Mononuclear cell (primary cell): ENCODE data around the gene AGPS. TPM values are rescaled to one million over a fixed set of nuclear protein-coding genes. Genes with fewer than 3 reads are reported as not detected.
"Not testable (repeated sequence)": the region's sequence is repeated elsewhere in the genome, so short reads cannot be mapped to it uniquely, and the experiment has no call there.

Experiments
- H3K27me3 ChIP-seq: 2 replicates; pipeline ENCODE4 v1.6.0; 2011; ENCODE audit warnings: low read length, control low read depth; ENCODE audit not compliant: insufficient read depth
- H3K4me1 ChIP-seq: 2 replicates; pipeline ENCODE4 v1.5.1; 2011; ENCODE audit warnings: mild to moderate bottlenecking, low read length, control low read depth; ENCODE audit not compliant: insufficient read depth
- H3K4me3 ChIP-seq: 2 replicates; pipeline ENCODE4 v1.5.1; 2011; ENCODE audit warnings: mild to moderate bottlenecking, low read length, moderate library complexity
- H3K9me3 ChIP-seq: 2 replicates; pipeline ENCODE4 v1.5.1; 2011; ENCODE audit warnings: low read depth, mild to moderate bottlenecking, control low read depth, low read length
- total RNA-seq: library from RNA; depleted of rRNA; stranded (reverse); fragments of >200 nt; gene quantifications from one replicate; pipeline ENCODE4 v1.2.3, GENCODE V29; 2012

AGPS gene
- total RNA-seq, 1 donor: 23.6 TPM

DNA sequence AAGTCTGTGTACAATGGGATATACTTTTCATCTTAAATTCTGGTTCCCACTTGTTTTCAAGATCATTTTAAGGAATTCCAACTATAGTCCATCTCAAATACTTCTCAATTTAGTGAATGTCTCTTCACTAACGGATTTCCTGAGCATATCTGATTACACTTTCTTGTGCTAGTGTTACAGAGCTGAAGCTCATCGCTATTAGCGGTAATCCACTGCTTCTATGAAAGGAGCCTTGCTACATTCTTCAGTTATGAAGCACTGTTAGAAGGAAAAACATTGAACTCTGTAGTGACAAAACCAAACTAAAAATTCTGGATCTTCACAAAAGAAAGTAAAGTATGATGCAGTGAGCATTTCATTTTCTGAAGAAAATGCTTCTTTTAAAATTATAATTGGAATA is 72.0 kb downstream of the AGPS start:
- Histone ChIP-seq H3K27me3 (no peaks in the 10 kb centered on the region), H3K4me1 (no peaks in the 10 kb centered on the region), H3K9me3 (no peaks in the 10 kb centered on the region), H3K4me3 (no peak overlapping the region)

DNA sequence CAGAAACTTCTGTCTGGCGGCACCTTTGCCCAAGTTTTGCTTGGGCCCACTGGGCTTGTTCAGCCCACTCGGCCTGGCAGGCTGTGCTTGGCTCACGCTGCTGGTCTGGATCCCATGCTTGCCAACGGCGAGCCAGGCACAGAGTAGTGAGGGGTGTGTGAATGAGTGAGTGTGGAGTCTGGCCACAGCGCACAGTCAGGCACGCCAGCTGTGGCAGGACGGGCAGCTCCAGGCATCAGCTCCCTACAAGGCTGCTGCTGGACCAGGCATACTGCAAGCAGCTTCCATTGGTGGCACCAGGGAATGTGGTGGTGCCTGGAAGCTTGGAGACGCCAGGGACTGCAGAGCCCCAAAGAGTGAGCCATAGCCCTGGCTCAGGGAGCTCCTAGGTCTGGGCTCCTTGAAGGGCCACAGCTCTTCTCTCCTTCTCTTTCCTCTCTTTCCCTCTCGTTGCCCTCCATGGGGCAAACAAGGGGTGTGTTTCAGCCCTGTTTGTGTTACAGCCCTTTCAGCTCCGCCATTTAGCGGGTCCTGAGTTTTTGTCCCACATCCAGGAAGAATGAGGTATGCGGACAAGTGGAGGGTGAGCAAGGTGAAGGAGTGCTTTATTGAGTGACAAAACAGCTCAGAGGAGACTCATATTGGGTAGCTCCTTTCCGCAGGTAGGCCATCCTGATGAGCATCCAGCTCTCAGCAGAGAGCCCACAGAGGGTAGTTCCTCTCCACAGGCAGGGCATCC is 73.0 kb downstream of the AGPS start:
- no peak overlapping the region for H3K4me3 ChIP-seq

DNA sequence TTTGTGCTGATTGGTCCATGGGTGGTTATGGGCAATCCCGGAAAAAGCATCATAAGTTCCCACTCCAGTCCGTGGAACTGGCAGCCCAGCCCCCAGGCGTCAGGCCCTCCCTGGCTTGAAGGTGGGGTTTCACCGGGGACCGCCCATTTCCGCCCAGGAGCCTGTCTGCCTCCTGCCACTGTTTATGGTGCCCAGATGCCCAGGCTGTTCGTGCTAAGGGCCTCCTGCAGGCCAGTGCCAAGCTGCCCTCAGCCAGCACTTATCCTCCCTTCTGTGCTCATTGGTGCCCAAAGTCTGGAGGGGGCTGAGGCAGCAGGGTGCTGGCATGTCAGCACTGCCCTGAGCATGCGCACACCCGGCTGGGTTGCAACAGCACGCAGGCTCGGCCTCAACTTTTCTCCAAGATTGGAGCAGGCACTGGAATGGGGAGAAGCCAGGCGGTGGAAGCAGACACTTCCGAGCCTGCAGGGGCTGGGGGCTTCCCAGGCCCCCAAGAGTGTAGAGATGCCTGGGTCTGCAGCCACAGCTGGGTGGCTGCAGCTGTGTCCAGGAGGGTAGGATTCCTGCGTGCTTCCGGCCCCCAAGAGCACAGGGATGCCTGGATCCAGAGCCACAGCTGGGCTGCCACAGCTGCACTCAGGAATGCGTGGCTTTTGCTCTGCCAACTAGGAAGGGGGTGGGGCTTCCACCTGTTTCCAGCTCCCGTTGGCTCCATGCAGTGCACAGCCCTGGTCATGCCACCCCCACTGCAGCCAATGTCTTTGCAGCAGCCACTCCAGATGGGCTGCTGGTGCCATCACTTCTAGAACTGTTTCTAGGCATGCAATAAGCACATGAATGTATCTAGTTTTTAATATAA is 74.0 kb downstream of the AGPS start:
- Histone ChIP-seq H3K4me1 (no peaks in the 10 kb centered on the region), H3K4me3 (no peak overlapping the region), H3K9me3 (peaks cover 8% of the 10 kb centered on the region), H3K27me3 (no peaks in the 10 kb centered on the region)

More for the DNA sequence above, 73.0 kb downstream of the AGPS start:
- Histone ChIP-seq H3K4me1 (no peaks in the 10 kb centered on the region), H3K9me3 (no peaks in the 10 kb centered on the region), H3K27me3 (no peaks in the 10 kb centered on the region)

DNA sequence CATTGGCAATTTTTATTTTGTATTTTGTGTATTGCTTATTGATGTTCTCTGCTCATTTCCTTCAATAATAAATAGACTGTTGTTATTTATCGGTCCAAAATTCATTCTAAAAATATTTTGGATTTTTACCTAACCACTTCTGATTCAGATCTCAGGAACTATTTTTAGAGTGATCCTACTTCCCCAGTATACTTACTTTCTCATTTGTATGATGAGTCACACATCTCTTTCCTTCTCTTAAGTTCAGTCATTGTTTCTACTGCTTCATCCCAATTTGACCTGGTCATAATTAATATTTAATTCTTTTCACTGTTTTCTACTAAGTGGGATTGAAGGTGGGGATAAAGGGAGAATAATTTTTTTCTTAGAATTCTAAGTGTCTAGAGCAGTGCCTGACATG is 75.1 kb downstream of the AGPS start:
- peaks cover 19% of the 10 kb centered on the region for H3K9me3 ChIP-seq
- H3K4me1 ChIP-seq: no peaks in the 10 kb centered on the region
- H3K4me3 ChIP-seq: no peak overlapping the region
- H3K27me3 ChIP-seq: no peaks in the 10 kb centered on the region

DNA sequence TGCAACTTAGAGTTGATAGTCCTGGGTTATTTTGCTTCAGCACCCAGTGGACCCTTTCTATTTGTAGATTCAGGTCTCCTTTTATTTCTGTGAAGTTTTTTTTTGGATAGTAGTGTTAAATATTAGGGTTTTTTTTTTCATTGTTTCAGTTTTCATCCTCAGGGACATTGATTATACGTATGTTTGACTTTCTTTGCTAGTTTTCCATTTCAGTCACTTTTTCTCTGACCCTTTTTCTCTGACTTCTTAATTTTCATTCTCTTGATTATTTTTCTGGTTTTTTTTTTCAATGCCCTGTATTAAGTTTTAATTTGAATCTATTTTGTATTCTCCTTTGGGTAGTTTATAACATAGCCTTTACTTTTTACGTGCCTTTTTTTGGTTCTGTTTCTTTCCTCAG is 79.4 kb downstream of the AGPS start:
- Histone ChIP-seq H3K4me3 (no peak overlapping the region), H3K27me3 (no peaks in the 10 kb centered on the region), H3K9me3 (peaks cover 20% of the 10 kb centered on the region), H3K4me1 (no peaks in the 10 kb centered on the region)

DNA sequence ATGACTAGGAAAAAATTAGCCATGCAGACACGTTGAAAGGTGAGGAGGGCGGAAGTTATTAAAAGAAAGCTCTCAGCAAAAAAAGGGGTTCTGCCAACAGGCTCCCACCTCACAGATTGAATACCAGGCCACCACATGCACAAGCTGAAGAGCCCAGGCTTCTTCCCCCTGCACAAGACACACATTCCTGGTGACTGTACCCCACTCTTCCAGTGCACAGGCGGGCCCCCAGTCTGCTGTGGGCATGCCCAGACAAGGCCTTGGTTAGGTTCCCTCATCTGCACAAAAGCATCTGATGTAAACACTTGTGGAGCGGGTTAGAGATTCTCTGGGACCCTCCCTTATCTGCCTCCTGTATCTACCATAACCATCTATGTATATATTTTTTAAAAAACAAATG is 81.7 kb downstream of the AGPS start:
- no peak overlapping the region for H3K4me3 ChIP-seq
- H3K4me1 ChIP-seq: no peaks in the 10 kb centered on the region
- peaks cover 20% of the 10 kb centered on the region for H3K9me3 ChIP-seq

DNA sequence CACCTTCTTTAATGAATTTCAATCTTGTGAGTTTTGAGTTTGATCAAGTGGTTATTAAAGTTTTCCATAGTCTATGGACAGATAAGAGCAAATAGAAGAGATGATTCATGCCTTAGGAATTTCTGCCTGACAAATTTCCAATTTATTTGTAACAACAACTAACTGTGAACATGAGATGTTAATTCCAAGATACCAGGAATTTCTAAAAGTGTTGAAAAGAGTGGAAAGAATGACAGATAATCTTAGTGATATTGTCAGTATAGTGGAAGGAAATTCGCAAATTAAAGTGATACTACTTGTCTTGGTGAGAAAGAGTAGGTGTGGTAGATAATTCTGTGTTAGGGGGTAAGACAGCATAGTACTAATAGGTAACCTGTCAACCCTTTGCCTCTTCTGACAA is 82.4 kb downstream of the AGPS start:
- H3K9me3 ChIP-seq: peaks cover 20% of the 10 kb centered on the region
- H3K27me3 ChIP-seq: no peaks in the 10 kb centered on the region
- H3K4me1 ChIP-seq: no peaks in the 10 kb centered on the region
- no peak overlapping the region for H3K4me3 ChIP-seq

More for the DNA sequence above, 81.7 kb downstream of the AGPS start:
- no peaks in the 10 kb centered on the region for H3K27me3 ChIP-seq

DNA sequence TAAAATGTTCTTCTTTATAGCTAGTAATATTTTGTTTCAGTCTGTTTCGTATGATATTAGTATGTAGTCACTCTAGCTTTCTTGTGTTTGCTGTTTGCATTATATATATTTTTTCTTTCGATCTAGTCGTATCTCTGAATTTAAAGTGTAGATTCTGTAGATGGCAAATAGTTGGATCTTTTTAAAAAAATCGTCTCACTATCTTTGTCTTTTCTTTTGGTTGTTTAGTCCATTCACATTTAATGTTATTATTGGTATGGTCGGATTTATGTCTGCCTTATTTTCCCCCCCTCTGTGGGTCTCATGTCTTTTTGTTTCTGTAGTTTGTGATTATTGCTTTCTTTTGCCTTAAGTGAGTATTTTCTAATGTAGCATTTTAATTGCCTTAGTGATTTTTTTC is 84.3 kb downstream of the AGPS start:
- Histone ChIP-seq H3K4me3 (no peak overlapping the region), H3K4me1 (no peaks in the 10 kb centered on the region), H3K27me3 (no peaks in the 10 kb centered on the region), H3K9me3 (peaks cover 8% of the 10 kb centered on the region)

DNA sequence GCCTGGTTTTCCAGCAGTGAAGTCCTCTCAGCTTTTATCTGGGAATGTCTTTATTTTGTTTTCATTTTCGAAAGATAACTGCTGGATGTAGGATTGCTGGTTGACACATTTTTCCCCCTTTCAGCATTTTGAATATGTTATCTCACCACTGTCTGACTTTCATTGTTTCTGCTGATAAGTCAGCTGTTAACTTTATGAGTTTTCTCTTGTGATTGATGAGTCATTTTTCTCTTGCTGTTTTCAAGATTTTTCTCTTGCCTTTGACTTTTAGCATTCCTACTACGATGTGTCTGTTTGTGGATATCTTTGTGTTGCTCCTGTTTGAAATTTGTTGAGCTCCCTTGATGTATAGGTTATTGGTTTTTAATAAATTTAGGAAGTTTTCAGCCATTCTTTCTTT is 85.5 kb downstream of the AGPS start:
- H3K4me1 ChIP-seq: no peaks in the 10 kb centered on the region
- H3K27me3 ChIP-seq: no peaks in the 10 kb centered on the region
- H3K9me3 ChIP-seq: no peaks in the 10 kb centered on the region
- H3K4me3 ChIP-seq: no peak overlapping the region

DNA sequence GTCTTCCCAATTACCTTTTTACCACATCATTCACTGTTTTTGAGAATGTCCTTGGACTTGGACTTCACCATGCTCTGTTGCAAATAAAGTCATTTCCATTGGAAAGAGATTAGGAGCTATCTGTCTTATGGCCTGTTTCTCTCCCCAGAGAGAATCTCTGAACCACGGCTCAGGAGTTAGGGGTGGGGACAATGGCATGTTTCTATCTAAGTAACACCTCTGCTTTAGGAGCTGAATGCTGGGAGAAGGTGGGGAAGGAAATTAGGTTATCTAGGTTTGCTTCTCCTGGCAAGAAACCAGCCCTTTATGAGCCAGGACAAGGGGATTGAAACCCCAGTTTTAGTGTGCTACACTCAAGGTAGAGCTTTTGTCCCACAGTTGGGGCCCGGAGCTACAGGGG is 86.3 kb downstream of the AGPS start:
- Histone ChIP-seq H3K27me3 (no peaks in the 10 kb centered on the region), H3K4me1 (no peaks in the 10 kb centered on the region), H3K9me3 (no peaks in the 10 kb centered on the region), H3K4me3 (no peak overlapping the region)

DNA sequence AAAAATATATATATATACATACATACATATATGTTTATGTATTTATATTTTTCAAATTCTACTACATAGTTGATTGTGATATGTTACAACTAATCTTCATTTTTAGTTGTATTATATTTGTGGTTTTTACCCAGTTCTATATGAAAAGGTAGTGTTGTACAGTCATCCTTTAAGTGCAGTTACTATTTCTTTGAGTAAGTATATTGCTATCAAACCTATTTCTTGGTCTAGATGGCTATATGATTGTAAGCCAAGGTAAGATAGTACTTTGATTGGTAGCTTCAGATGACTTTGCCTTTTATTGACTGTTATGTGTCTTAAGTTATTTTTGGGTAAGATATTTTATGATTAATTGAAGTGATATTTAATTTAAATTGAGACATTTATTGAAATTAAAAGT is 89.6 kb downstream of the AGPS start:
- no peaks in the 10 kb centered on the region for H3K9me3 ChIP-seq
- no peak overlapping the region for H3K4me3 ChIP-seq
- no peaks in the 10 kb centered on the region for H3K27me3 ChIP-seq
- H3K4me1 ChIP-seq: no peaks in the 10 kb centered on the region

DNA sequence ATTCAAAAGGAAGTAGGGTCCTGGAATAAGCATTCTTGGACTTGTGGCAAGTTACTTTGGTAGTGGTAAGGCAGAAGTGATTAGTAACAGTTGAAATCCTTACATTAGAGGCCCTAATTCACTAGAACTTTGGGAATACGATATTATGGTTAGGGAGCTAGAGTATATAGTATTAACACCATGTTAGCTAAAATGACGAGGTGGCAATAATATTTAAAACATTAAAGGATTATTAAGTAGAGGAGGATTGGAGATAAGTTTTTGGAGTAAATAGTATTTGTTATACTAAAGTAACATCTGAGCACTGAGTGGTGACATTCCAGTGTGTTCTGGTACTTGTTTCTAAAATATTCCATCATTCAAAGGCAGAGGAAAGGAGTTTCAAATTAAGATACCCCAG is 91.0 kb downstream of the AGPS start:
- no peaks in the 10 kb centered on the region for H3K27me3 ChIP-seq
- no peaks in the 10 kb centered on the region for H3K9me3 ChIP-seq
- no peak overlapping the region for H3K4me3 ChIP-seq
- no peaks in the 10 kb centered on the region for H3K4me1 ChIP-seq

DNA sequence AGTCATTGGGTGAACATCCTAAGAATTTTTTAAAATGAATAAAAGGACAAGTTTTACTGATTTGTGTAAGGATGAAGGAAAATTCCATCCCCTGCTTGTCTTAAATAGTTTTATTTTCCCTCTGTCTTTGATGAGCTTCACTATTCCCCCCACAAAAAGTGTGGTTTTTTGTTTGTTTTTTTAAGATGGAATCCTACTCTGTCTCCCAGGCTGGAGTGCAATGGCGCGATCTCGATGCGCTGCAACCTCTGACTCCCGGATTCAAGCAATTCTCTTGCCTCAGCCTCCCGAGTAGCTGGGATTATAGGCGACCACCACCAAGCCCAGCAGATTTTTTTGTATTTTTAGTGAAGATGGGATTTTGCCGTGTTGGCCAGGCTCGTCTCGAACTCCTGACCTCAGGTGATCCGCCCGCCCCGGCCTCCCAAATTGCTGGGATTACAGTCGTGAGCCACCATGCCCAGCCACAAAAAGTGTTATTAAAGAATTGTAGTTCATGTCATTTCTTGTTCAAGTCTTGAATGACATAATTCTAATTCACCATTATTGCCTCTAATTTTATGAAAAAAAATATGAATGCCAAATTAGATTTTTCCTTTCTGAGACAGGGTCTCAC is 91.7 kb downstream of the AGPS start:
- Histone ChIP-seq H3K9me3 (no peaks in the 10 kb centered on the region), H3K4me1 (no peaks in the 10 kb centered on the region), H3K4me3 (no peak overlapping the region), H3K27me3 (no peaks in the 10 kb centered on the region)

DNA sequence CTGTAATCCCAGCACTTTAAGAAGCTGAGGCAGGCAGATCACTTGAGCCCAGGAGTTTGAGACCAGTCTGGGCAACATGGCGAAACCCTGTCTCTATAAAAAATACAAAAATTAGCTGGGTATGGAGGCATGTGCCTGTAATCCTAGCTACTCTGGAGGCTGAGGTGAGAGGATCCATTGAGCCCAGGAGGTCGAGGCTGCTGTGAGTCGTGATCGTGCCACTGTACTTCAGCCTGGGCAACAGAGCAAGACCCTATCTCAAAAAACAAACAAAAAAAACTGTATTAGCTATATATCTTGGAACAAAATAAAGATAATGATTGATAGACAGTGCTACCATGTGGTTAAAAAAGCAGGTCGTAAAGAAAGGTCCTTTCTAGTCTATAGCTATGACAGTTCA is 93.1 kb downstream of the AGPS start:
- H3K9me3 ChIP-seq, H3K4me3 ChIP-seq, H3K4me1 ChIP-seq, H3K27me3 ChIP-seq: not testable (repeated sequence)

DNA sequence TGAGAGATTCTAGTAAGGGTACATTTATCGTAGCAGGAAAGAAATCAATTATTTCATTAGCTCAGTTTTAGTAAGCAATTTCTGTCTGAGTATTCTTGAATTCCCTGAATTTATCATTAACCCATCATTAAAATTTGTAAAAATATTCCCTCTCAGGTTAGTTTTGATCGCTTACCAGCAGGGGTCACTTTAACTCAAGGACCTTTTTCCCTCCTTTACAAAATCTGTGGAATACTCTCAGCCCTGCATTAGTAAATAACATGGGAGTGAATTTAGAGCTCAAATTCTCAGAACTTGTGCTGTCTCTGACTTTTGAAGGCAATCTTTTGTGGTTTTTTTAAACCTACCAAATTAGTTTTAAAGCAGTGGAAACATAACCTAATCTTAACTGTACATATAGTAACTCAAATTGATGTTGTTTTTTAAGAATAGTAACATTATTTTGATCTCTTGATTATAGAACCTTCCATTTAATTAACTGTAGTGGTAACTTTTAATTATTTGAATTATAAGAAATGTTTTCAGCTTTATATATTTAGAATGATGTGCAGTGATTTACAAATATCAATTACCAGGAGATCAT is 97.2 kb downstream of the AGPS start:
- Histone ChIP-seq H3K9me3 (no peaks in the 10 kb centered on the region), H3K4me1 (no peaks in the 10 kb centered on the region), H3K27me3 (no peaks in the 10 kb centered on the region), H3K4me3 (no peak overlapping the region)
